SK-N-SH (cell line): ENCODE data around the gene SETDB2.

ENCODE experiments used
- EZH2phosphoT487 ChIP-seq: fragments of 200-600 bp; sonication (generic); IDR thresholded peaks from 2 replicates; pipeline ENCODE4 v1.6.1; 2017; ENCODE audit warnings: low read depth, mixed run types, mild to moderate bottlenecking, antibody characterized with exemption, moderate library complexity, borderline replicate concordance
- USF2 ChIP-seq: fragments of 150-350 bp; IDR thresholded peaks from 2 replicates; pipeline ENCODE4 v1.6.1; 2017; ENCODE audit warnings: antibody characterized with exemption, low read length, low read depth, borderline replicate concordance
- TF ChIP-seq, protein P1 (sequence below): fragments of 200-600 bp; sonication (generic); IDR thresholded peaks from 2 replicates; pipeline ENCODE4 v1.6.1; 2017; ENCODE audit warnings: antibody characterized with exemption, mild to moderate bottlenecking, moderate library complexity
- TF ChIP-seq, protein P2 (sequence below): IDR thresholded peaks from 2 replicates; pipeline ENCODE4 v1.4.0; 2012; ENCODE audit warnings: low read depth, borderline replicate concordance

DNA sequence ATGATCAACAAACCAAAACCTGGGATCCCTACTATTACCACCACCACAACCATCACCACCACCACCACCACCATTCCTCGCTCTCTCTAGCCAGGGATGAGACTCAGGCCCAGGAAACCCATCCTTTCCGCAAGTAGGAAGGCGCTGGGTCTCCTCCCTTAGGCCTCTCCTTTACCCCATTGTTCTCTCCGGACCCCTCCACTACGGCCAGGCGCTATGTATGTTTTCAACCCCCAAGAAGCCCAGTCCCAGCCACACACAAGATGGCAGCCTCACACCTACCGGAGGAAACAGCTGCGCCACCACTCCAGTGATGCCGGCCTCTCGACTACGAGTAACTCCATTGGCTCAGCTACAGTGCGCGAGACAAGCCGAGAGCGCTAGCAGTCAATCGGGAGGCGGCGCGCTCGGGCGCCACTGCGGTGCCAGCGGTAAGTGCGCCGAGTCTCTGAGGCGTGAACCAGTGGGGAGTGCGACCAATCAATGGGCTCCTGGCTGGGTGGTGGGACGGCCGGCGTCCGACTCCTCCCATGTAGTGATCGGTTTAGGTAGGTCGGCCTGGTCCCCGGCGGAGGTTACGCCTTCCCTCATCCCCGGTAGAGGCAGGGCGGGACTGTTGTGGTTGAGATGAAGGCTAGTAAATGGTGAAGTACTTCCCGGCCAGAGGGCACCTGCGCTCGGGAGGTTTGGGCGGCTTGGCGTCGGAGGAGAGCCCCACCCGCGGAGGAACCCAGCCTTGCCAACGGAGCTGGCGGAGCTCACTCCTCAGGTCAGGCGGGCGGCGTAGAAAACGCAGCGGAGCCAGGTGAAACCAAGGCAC, at the start of gene SETDB2, which contains the start of gene CAB39L:
- TF ChIP-seq, protein P1, sequence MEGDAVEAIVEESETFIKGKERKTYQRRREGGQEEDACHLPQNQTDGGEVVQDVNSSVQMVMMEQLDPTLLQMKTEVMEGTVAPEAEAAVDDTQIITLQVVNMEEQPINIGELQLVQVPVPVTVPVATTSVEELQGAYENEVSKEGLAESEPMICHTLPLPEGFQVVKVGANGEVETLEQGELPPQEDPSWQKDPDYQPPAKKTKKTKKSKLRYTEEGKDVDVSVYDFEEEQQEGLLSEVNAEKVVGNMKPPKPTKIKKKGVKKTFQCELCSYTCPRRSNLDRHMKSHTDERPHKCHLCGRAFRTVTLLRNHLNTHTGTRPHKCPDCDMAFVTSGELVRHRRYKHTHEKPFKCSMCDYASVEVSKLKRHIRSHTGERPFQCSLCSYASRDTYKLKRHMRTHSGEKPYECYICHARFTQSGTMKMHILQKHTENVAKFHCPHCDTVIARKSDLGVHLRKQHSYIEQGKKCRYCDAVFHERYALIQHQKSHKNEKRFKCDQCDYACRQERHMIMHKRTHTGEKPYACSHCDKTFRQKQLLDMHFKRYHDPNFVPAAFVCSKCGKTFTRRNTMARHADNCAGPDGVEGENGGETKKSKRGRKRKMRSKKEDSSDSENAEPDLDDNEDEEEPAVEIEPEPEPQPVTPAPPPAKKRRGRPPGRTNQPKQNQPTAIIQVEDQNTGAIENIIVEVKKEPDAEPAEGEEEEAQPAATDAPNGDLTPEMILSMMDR, result peak; percentile 38
- TF ChIP-seq, protein P2, sequence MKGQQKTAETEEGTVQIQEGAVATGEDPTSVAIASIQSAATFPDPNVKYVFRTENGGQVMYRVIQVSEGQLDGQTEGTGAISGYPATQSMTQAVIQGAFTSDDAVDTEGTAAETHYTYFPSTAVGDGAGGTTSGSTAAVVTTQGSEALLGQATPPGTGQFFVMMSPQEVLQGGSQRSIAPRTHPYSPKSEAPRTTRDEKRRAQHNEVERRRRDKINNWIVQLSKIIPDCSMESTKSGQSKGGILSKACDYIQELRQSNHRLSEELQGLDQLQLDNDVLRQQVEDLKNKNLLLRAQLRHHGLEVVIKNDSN, result no peak
- TF ChIP-seq EZH2phosphoT487 (no peak), USF2 (no peak)
